NCI-H2196 (cell line): ENCODE results near the gene MYEOV.
A peak's percentile ranks its signal among the peaks of the same experiment; 100 is the strongest.

ENCODE experiments used
- DNase-seq: peaks from one replicate; lab custom pipeline; 2025; ENCODE audit not compliant: unreplicated experiment; lab: John Stamatoyannopoulos, UW

The MYEOV gene

DNA sequence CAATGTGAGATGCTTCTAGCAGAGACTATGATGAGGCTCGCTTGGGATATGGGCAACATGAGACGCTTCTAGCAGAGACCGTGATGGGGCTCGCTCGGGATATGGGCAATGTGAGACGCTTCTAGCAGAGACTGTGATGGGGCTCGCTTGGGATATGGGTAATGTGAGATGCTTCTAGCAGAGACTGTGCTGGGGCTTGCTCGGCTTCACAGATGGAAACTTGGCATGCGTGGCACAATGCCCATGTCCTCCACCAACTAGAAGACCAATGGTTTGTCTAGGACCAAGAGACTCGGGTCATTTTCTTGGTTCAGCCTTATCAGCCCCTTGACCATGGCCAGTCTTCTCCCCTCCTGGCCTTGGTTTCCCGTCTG lies 7.1 kb downstream of the MYEOV start:
- DNase-seq = no peak

DNA sequence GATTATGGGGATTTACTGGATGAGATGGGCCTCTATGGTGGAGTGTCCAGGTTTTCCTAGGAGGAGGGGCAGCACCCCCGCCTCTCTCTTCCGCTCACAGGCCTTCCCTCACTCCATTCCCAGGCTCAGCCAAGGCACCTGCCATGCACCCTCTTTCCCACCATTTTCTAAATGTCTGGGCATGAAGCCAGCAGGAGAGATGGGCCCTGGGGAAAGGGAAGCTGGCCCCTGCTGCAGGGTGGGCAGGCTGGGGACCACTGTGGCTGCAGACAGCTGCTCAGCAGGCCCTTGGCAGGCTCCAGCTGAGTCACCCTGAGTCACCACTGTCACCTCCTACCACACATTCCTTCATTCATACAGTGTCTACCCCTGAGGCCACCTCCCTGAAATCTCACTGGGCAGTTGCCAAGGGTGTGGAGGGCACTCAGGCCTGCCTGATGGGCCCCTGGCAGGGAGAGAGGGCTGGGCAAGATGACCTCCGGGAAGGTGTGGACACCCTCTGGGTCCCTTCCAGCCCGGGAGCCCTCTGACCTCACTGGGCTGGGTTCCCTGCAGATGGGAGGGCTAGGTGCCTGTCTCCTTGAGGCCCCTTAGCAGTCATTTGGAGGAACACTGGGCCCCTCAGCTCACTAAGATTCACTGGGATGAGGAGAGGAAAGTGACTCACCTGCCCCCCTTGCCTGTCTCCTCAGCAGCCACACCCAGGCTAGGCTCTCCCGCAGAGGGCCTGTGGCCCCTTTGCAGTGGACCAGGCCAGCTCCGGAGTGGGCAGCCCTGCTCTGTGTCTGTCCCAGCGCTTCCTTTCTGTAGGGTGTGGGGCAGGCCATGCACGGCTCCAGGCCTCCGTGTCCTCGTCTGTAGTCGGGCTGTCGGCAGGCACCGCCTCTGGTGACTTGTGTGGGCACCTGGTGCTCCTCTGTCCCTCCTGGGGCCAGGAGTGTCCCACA lies 7.8 kb downstream of the MYEOV start:
- DNase-seq = peak; percentile 11

DNA sequence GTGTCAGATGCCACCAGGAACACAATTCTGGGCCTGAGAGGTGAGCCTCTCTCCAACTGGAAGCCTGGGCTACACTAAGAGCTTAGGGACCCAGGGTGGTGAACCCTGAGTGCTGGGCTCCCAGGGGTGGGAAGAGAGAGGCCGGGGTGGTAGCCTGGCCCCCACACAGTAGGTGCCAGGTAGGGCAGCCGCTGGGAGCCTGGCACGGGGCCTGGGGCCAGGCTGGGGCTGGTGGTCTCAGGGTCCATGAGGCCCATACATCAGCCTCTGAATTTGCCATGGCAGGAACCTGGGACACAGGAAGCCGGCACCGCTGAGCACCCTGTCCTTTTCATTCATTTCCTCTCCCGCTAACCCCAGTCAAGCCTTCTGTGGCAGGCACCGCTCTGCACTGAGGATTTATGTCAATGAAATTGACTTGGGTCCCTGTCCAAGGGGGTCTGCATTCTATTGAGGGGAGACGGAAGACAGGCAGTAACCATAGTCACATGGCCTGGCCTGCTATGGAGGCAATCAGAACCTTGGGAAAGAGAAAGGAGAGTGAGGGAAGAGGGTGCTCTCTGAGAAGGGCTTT lies 8.6 kb downstream of the MYEOV start:
- no peak for DNase-seq

DNA sequence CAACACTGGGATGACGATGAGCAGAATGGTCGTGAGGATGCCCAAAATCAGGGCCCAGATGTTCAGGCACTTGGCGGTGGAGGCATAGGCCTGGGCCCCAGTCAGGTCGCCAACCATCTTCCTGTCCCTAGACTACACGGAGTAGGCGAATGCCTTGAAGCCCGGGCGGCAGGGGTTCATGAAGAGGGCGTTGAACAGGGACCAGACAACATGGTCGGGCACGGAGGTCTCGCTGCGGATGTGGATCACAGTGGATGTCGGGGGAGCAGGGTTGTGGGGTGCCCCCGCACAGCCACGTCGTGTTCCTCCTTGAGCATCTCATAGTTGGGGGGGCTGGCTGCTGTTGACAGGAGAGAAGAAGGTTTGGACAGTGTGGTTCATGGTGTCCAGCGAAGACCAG lies 9.5 kb downstream of the MYEOV start:
- no peak for DNase-seq

DNA sequence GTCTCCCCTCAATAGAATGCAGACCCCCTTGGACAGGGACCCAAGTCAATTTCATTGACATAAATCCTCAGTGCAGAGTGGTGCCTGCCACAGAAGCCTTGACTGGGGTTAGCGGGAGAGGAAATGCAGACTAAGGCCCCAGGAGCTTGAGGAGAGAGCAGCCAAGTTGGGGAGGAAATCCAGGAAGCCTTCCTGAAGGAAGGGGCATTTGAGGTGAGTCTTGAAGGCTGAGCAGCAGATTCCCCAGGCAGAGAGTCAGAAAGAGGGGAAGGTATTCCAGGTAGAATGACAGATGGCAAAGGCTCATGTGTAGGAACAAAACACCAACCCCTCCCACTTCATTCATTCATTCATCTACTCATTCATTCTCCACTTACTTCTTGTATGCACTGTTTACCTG lies 10.3 kb downstream of the MYEOV start:
- DNase-seq = no peak

DNA sequence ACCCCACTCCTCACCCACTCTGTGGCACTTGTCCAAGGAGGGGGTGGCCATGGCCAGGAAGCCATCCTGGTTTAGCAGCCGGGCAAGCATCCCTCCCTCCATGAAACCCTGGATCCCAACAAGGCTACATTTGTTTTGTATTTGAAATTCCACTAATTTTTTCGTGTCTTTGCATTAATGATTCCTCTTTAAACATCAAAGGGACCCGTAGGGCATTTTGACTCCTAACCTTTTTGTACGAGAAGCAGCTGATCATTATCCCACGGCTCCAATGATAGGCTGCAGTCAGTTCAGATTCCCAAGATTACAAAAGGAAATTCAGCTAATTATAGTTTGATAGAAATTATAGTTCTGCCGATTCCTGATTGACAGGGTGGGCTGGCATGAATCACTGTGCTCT lies 10.7 kb downstream of the MYEOV start:
- DNase-seq = no peak

DNA sequence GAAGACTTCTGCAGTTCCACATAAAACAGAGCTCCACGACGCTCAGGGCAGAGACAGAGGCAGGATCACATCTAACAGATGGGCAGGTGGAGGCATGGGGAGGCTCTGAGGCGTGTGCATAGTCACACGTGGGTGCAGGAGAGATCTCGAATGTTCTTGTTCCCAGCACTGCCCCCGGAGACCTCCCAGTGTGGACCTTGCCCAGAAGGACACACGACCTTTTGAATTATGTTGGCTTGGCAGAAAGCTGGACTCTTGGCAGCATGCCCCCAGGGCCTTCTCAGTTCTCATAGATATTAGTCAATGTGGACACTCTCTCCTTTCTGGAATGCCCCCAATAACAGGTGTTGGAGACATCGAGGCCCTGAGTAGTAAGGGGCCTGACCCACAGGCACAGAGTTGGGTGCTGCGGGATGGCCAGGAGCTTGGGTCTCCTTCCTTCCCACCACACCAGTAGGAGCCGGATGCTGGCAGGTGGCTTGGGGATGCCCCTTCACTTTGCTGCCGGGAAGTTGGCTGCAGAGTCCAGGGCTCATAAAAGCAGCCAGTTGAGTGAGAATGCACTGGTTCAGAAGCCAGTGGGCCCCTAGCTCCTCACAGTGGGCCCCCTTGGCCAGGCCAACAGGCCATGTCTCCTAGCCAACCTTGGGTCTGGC lies 12.1 kb downstream of the MYEOV start:
- DNase-seq = peak; percentile 37

DNA sequence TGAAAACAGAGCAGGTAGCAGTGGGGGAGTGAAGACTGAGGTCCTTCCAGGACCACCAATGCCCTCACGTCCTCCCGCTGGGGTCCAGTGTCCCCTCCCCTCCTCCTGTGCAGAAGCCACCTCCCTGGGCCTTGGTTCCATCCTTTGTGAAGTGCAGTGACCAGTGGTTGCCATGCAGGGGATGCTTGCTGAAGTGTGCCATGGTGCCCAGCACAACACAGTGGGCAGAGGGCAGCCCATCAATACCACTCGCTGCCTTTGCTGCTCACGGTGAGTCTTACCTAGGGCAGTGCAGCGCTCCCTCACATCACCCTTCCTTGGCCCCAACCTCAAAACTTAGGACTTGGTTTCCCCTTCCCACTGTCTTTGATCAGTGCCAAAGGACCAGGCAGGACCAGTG lies 12.9 kb downstream of the MYEOV start:
- no peak for DNase-seq

DNA sequence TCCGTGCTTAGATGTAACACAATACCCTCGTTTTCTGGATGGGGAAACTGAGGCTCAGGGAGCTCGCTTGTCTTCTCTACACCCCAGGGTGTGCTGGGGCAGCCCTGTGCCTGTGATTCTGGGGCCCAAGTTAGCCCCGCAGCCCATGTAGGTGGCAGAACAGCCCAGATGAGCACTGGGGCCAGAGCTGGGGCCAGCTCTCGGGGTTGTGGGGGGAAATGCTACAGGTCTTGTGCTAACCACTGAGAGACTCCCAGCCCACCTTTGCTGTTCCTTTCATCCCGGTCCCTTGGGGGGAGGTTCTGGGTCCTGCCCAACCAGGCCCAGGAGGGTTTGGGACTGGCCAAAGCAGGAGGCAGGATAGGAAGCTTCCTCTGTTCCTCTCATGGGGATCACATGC lies 13.5 kb downstream of the MYEOV start:
- DNase-seq = no peak

DNA sequence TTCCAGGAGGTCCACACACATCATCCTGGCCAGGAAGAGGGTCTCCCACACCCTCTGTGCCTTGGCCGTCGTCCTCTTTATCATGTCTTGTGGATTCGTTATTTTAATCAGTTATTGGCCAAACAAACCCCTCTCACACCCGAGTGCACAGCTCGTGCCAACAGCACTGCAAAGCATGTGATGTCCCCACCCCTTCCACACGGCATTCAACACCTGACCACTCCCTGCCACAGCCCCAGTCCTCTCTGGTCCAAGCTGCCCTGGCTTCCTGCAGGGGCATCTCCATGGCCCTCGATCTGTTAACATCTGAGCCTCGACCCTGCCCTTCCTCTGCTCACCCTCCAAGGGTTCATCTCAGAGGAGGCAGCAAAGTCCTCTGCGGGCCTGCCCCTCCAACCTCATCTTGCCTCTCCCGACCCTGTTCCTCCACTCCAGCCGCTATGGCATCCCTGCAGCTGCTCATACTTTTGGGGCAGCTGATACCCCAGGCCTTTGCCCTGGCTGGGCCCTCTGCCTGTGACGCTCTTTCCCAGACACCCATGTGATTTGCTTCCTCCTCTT lies 14.0 kb downstream of the MYEOV start:
- no peak for DNase-seq

DNA sequence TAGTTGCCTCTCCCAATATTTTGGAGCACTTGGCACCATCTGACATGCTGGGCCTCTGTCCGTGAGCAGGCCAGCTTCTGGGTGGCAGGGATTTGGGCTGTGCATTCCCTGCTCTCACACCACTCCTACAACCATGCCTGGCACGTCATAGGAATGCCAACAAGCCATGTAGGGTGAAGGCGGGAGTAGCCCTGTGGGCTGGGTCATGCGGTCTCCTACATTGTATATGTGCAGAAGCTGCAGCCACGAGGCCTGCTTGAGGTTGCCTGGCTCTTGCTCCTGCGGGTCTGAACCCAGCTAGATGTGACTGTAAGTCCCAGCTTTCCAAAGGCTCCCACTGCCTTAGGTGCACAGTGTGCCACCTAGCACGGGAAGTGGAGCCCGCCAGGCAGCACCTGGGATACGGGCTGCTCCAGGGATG lies 14.5 kb downstream of the MYEOV start:
- no peak for DNase-seq

DNA sequence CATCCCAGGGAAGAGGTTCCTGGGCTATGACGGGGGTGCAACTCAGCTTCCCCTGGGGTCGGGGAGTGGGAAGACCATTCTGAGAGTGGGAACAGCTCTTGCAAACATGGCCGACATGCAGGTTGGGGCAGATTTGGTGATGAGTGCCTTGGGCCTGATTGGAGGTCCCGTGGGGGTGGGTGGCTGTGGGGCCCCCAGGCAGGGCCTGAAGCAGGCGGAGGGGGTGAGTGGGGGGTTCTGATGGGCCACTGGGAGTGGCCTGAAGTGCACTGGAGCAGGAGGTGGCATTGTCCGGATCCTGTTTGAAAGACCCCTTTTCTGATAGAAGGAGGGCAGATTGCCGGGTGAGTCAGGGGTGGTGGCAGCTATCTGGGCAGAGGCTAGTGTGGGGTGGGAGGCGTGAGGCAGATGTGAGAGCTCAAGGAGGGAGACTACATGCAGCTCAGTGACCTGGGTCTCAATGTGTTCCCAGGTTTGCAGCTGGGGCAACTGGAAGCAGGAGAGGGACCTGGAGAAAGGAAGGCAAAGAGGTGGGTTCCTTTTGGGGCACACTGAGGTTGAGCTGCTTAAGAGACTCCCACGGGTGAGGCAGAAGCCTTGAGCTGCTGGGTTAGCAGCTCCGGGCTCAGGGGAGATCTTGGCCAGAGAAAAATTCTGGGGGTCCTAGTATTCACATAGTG lies 15.1 kb downstream of the MYEOV start:
- DNase-seq = no peak

DNA sequence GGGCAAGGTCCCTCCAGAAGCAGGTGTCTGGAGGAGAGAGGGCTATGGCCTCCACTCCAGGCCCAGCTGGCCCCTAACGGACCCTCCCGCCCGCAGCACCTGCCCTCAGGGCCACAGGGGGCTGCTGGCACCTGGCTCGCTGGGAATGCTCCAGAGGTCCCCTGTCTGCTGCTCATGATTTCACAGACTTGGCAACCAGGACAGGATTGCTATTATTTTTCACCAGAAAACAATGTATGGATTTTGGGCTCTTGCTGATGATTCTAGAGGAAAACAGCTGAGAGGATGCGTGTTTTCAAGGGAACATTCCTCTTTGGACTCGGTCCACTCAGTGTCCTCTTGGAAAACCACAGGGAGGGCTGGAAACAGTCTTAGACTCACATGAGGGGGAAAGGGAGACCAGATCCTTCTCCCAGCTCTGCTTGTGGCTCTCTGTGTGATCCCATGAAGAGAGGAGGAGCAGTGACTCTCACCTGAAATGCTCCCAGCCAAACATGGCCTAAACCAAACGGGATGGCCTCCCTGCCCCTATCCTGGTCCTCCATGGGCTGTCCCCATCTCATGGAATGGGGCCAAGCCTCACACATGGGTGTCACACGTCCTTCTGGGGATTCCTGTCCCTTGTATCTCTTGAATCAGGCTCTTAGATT lies 15.8 kb downstream of the MYEOV start:
- DNase-seq = no peak

DNA sequence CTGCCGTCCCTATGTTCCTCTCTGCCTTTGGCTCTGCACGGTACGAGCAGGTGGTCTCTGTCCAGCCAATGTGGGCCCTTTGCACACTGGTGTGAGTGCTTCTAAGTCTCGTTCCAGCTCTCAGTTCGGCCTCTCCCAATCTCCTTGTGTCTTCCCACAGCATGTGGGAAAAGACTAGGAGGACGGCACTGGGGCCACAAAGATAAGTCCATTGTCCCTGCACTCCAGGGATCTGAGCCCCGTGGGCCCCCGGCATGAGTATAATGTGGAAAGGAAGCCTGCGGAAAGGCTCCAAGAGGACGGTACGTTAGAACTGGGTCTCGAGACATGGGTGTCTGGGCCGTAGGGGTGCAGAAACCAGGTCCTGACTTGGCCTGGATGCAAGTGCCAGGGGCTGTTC lies 16.4 kb downstream of the MYEOV start:
- no peak for DNase-seq

DNA sequence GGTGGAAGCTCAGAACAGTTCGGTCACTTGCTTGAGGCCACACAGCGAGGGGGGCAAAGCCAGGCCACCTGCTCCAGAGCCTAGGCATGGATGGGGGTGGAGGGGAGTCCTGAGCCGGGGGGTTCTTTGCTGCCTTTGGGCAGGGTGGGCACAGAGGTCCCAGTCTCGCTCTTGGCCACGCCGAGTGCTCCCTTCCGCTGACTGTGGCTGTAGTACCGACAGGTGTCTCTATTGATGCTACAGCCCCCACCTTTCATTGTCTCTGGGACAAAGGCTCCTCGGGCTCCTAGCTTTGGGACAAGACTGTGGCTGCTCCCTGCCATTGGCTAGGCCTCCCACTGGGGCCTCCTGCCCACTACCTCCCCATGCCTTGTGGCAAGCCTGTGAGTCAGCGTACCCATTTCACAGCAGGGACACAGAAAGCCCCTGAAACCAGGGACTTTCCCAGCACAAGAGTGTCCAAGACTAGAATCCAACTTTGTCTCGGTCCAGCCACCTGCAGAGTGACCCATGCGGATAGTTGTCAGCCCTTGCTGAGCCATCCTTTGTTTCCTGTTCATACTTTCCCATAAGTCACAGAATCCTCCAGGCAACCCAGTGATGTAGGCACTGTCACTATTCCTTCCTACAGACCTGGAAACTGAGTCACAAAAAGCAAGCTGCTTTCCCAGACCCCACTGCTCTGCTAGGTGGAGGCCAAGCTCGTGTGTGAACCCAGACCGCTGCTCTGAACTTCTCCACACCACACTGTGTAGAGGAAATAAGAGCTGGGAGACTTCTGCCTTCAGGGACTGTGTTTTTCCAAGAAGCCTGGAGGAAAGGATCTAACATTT lies 17.2 kb downstream of the MYEOV start:
- DNase-seq = no peak

DNA sequence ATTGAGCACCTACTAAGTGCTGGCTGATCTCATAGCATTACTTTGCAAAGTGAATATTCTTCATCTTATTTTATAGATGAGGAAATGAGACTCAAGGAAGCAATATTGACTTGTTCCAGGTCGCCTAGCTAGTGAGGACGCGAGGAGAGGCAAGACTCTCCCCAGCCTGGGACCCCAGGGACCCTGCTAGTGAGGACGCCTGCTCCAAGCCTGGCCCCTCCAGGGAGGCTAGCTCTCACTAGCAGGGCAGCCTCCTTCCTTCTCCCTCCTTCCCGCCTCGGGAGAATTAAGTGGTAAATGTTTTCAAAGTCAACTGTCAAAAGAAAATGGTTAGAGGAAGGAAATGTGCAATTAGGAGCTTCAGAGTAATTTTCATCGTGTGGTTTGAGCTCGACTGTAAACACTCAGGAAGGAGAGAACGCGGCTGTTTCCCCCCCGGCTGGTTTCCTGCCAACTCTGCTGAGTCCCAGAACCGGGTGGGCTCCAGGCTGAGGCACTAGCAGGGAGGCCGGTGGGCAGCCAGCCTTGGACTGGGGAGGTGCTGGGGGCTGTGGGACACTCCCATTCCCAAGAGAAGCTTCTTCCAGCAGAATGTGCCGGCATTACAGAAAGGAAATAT lies 17.9 kb downstream of the MYEOV start:
- DNase-seq = no peak

DNA sequence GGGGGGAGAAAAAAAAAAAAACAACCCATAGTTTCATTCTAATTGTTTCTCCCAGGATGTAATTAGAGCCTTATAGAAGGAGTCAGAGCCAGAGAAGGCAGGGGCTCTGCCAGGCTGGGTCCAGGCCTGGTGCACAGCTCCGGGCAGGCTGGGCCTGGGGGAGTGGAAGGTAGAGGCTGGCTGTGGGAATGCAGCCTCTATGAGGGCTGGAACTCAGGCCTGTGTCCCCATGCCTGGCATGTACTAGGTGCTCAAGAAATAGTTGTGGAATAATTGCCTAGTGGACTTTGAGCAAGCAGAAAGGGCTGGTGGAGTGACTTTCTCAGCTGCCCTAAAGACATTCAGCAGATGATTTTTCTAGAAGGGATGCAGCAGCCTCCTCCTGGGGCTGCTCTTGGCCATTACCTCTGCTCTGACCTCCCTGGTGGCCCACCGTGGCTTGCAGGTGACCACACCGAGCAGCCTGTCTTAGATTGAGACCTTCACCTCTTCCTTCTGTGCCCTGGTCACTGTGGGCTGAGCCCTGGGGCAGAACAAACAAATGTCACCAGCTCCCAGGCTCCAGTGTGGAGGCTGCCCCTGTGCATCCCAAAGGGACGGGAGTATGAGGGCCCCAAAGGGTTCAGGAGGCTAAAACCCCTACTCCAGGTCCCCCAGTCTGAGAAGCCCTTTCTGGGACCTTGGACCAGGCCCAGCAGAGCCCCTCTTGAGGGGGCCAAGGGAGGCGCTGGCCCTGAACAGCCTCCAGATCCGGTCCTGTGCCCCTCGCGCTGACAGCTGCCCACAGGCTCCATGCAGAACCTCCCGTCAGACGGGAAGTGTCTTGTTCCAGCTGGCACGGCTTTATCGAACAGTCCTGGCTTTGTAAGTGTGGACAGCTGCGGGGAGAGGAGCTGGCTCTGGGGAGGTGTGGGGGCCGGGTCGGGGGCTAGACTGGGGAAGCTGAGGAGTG lies 18.8 kb downstream of the MYEOV start:
- peak; percentile 13 for DNase-seq

DNA sequence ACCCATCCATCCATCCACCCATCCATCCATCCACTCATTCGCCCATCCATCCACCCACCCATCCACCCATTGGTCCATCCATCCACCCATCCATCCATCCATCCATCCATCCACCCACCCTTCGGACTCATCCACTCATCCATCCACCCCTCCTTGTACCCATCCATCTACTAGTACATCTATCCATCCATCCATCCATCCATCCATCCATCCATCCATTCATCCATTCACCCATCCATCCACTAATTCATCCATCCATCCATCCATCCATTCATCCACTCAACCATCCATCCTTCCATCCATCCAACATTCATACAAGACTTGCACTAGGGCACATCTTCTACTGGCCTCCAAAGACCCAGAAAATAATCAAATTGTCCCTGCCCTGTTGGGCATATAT lies 20.0 kb downstream of the MYEOV start:
- DNase-seq = no peak
